ENCODE results near the gene CSMD2. TPM values are rescaled to one million over a fixed set of nuclear protein-coding genes. Genes with fewer than 3 reads are reported as not detected.

CSMD2 gene
- total and polyA plus RNA-seq, 2 experiments from 2014 or later, result 5.3 to 16.6 TPM

DNA sequence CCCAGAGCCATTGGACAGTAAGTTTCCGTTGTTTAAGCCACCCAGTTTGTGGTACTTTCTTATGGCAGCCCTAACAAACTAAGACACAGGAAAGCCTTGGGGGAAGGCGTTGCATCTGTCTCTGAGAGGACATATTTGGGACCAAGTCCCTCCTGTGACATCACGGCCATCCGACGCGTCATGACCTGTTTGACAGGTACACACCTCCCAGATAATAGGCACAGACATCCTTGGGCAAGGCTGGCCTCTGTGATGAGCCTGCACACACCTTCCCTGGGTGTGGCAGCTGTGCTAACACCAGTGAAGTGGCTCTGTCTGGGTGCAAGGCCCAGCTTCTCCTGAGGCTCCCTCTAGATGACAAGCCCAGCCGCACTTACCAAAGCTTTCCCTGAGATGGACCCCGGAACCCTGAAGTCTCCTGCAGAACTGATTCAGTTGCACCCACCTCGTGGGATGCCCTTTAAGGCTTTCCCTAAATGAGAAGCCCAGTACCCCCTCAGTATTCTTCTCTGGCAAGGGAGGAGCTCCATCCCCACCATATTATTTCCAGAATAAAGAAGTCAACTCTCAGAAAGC is 556.1 kb downstream of the CSMD2 start:
- Mint-ChIP-seq H3K4me3 (no peak overlapping the region), H3K4me1 (no peaks in the 10 kb centered on the region), H3K9me3 (no peaks in the 10 kb centered on the region; the same call in 2 of the 3 replicates), H3K27me3 (ENCODE audit: insufficient read depth, low read depth, poor library complexity) (peaks cover 6% of the 10 kb centered on the region), H3K36me3 (ENCODE audit: low read depth) (no peaks in the 10 kb centered on the region; the same call in 1 of the 3 replicates), H3K27ac (no peak overlapping the region)
- Histone ChIP-seq H3K4me1 (ENCODE audit: insufficient read depth) (no peaks in the 10 kb centered on the region), H3K4me2 (no peak overlapping the region), H3K36me3 (ENCODE audit: insufficient read depth) (no peaks in the 10 kb centered on the region), H3K9me2 (ENCODE audit: insufficient read depth) (peaks cover 5% of the 10 kb centered on the region; the same call in 1 of the 2 replicates), H3K27ac (ENCODE audit: low read depth) (no peak overlapping the region), H4K20me1 (replicated peaks; ENCODE audit: insufficient read depth) (no peaks in the 10 kb centered on the region; the same call in 1 of the 2 replicates), H2AFZ (no peak overlapping the region), H3K27me3 (ENCODE audit: insufficient read depth) (no peaks in the 10 kb centered on the region), H3F3A (replicated peaks; ENCODE audit: low read depth) (no peaks in the 10 kb centered on the region), H3K4me3 (no peak overlapping the region), H3K79me2 (replicated peaks; ENCODE audit: insufficient read depth) (no peaks in the 10 kb centered on the region)
- no peak for TF ChIP-seq ZNF114 (CRISPR knock-in tag; IDR thresholded peaks at IDR 0.05)
- ATAC-seq (no peak), DNase-seq (ENCODE audit: low spot score) (no peak)

DNA sequence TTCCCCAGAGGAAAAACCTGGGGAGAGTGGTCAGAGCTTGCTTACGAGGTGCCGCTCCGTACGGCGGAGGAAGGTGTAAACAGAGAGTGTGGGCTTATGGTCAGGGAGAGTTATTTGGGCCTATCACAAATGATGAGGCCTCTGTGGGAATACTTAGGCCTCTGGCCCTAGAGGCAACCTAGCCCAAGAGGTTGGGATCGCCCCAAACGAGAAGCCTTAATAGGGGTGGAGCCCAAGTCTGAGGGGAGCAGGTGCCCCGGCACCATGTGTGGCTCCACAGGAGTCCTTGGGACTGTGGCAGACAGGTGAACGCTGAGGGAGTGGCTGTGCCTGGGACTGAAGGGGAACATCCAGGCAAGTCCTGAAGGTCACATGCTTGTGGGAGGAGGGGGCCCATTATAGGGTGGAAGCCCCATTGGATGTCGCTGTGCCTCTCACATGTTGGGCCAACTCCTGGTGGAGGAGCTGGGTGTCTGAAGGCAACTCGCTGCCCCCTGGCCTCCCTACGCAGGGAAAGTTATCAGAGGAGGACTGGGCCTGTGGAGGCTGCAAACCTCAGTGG is 557.5 kb downstream of the CSMD2 start:
- no peaks in the 10 kb centered on the region for H3K4me1 Mint-ChIP-seq
- H3K4me3 Mint-ChIP-seq, result no peak overlapping the region
- peaks cover 4% of the 10 kb centered on the region for H3K27me3 Mint-ChIP-seq (ENCODE audit: insufficient read depth, low read depth, poor library complexity)
- no peaks in the 10 kb centered on the region for H3F3A ChIP-seq (replicated peaks; ENCODE audit: low read depth)
- no peak overlapping the region for H3K27ac ChIP-seq (ENCODE audit: low read depth)
- peaks cover 5% of the 10 kb centered on the region; the same call in 1 of the 2 replicates for H3K9me2 ChIP-seq (ENCODE audit: insufficient read depth)
- no peak overlapping the region for H3K4me3 ChIP-seq
- H3K4me1 ChIP-seq (ENCODE audit: insufficient read depth), result no peaks in the 10 kb centered on the region
- ATAC-seq, result no peak
- H3K27ac Mint-ChIP-seq, result peak overlapping the region; percentile 57; the same call in 1 of the 2 replicates
- DNase-seq (ENCODE audit: low spot score), result no peak
- no peak overlapping the region for H2AFZ ChIP-seq
- no peaks in the 10 kb centered on the region; the same call in 1 of the 3 replicates for H3K36me3 Mint-ChIP-seq (ENCODE audit: low read depth)
- H3K4me2 ChIP-seq, result no peak overlapping the region
- no peaks in the 10 kb centered on the region for H3K9me3 Mint-ChIP-seq
- H3K27me3 ChIP-seq (ENCODE audit: insufficient read depth), result no peaks in the 10 kb centered on the region
- H3K36me3 ChIP-seq (ENCODE audit: insufficient read depth), result no peaks in the 10 kb centered on the region
- H3K79me2 ChIP-seq (replicated peaks; ENCODE audit: insufficient read depth), result no peaks in the 10 kb centered on the region
- no peaks in the 10 kb centered on the region; the same call in 1 of the 2 replicates for H4K20me1 ChIP-seq (replicated peaks; ENCODE audit: insufficient read depth)
- TF ChIP-seq POLR2AphosphoS5 (IDR thresholded peaks at IDR 0.05; ENCODE audit: low read depth) (no peak), ZNF114 (CRISPR knock-in tag; IDR thresholded peaks at IDR 0.05) (no peak), JUNB (IDR thresholded peaks at IDR 0.05; ENCODE audit: unreplicated experiment) (no peak), STAT1 (IDR thresholded peaks at IDR 0.05; ENCODE audit: unreplicated experiment) (no peak), CREB1 (CRISPR knock-in tag; IDR thresholded peaks at IDR 0.05; ENCODE audit: low read depth) (no peak), EZH2phosphoT487 (IDR thresholded peaks at IDR 0.05; ENCODE audit: unreplicated experiment) (no peak), ZNF331 (CRISPR knock-in tag; IDR thresholded peaks at IDR 0.05; ENCODE audit: low read depth) (no peak)
- TF ChIP-seq, protein P1, sequence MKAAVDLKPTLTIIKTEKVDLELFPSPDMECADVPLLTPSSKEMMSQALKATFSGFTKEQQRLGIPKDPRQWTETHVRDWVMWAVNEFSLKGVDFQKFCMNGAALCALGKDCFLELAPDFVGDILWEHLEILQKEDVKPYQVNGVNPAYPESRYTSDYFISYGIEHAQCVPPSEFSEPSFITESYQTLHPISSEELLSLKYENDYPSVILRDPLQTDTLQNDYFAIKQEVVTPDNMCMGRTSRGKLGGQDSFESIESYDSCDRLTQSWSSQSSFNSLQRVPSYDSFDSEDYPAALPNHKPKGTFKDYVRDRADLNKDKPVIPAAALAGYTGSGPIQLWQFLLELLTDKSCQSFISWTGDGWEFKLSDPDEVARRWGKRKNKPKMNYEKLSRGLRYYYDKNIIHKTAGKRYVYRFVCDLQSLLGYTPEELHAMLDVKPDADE (IDR thresholded peaks at IDR 0.05), result no peak
- TF ChIP-seq, protein P2, sequence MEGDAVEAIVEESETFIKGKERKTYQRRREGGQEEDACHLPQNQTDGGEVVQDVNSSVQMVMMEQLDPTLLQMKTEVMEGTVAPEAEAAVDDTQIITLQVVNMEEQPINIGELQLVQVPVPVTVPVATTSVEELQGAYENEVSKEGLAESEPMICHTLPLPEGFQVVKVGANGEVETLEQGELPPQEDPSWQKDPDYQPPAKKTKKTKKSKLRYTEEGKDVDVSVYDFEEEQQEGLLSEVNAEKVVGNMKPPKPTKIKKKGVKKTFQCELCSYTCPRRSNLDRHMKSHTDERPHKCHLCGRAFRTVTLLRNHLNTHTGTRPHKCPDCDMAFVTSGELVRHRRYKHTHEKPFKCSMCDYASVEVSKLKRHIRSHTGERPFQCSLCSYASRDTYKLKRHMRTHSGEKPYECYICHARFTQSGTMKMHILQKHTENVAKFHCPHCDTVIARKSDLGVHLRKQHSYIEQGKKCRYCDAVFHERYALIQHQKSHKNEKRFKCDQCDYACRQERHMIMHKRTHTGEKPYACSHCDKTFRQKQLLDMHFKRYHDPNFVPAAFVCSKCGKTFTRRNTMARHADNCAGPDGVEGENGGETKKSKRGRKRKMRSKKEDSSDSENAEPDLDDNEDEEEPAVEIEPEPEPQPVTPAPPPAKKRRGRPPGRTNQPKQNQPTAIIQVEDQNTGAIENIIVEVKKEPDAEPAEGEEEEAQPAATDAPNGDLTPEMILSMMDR (conservative IDR thresholded peaks at IDR 0.05; ENCODE audit: low read depth in 2 of 2), result no peak
- TF ChIP-seq, protein P3, sequence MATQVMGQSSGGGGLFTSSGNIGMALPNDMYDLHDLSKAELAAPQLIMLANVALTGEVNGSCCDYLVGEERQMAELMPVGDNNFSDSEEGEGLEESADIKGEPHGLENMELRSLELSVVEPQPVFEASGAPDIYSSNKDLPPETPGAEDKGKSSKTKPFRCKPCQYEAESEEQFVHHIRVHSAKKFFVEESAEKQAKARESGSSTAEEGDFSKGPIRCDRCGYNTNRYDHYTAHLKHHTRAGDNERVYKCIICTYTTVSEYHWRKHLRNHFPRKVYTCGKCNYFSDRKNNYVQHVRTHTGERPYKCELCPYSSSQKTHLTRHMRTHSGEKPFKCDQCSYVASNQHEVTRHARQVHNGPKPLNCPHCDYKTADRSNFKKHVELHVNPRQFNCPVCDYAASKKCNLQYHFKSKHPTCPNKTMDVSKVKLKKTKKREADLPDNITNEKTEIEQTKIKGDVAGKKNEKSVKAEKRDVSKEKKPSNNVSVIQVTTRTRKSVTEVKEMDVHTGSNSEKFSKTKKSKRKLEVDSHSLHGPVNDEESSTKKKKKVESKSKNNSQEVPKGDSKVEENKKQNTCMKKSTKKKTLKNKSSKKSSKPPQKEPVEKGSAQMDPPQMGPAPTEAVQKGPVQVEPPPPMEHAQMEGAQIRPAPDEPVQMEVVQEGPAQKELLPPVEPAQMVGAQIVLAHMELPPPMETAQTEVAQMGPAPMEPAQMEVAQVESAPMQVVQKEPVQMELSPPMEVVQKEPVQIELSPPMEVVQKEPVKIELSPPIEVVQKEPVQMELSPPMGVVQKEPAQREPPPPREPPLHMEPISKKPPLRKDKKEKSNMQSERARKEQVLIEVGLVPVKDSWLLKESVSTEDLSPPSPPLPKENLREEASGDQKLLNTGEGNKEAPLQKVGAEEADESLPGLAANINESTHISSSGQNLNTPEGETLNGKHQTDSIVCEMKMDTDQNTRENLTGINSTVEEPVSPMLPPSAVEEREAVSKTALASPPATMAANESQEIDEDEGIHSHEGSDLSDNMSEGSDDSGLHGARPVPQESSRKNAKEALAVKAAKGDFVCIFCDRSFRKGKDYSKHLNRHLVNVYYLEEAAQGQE (IDR thresholded peaks at IDR 0.05; ENCODE audit: unreplicated experiment), result no peak
